CD4-positive, alpha-beta T cell (primary cell): ENCODE results near the gene SAFB2. TPM values are rescaled to one million over a fixed set of nuclear protein-coding genes. Genes with fewer than 3 reads are reported as not detected.
A peak's percentile ranks its signal among the peaks of the same experiment; 100 is the strongest.

Experiments used
- ATAC-seq: fragments of 200-7000 bp; cut with Tn5 transposase; one replicate; pipeline ENCODE4 v1.10.0; 2022; ENCODE audit warnings: mild to moderate bottlenecking; ENCODE audit not compliant: poor library complexity
- CTCF ChIA-PET: fragments of 350-600 bp; sonication (Branson Sonifier 250); formaldehyde crosslinking; loops from one replicate; lab custom pipeline; 2021; ENCODE audit warnings: antibody characterized with exemption, inconsistent platforms; lab: Charles Lee
- POLR2A ChIA-PET: fragments of 350-600 bp; sonication (Branson Sonifier 250); formaldehyde crosslinking; loops from one replicate; lab custom pipeline; 2021; ENCODE audit warnings: antibody characterized with exemption, inconsistent platforms; lab: Charles Lee
- DNase-seq, 14 experiments: peaks; one replicate each; pipeline ENCODE4 v3.0.0-alpha.2; 2013 to 2020; ENCODE audit warnings: mixed read lengths in 2 of 14
- H3K27ac ChIP-seq, 2 donors: one replicate each; pipeline versions ENCODE4 v1.5.1 to v1.7.0; 2013; ENCODE audit warnings: low read length in 2 of 2, low read depth in 1 of 2, mild to moderate bottlenecking in 1 of 2
- H3K27me3 ChIP-seq, 2 experiments: 1 replicate in 1 of 2; 2 replicates in 1 of 2; pipeline versions ENCODE4 v1.6.1 to v1.7.0; 2013; ENCODE audit warnings: low read length in 2 of 2, control low read depth in 1 of 2, mild to moderate bottlenecking in 1 of 2, moderate library complexity in 1 of 2; ENCODE audit not compliant: insufficient read depth in 2 of 2, control insufficient read depth in 1 of 2
- H3K36me3 ChIP-seq: one replicate; pipeline ENCODE4 v1.6.1; 2013; ENCODE audit warnings: low read length, control low read depth; ENCODE audit not compliant: insufficient read depth
- H3K4me1 ChIP-seq: one replicate; pipeline ENCODE4 v1.6.1; 2013; ENCODE audit warnings: low read length, control low read depth; ENCODE audit not compliant: insufficient read depth
- H3K4me3 ChIP-seq: one replicate; pipeline ENCODE4 v1.5.1; 2013; ENCODE audit warnings: mild to moderate bottlenecking, low read length, moderate library complexity
- H3K9me3 ChIP-seq, 2 experiments: 1 replicate in 1 of 2; 2 replicates in 1 of 2; pipeline versions ENCODE4 v1.6.1 to v1.7.0; 2013; ENCODE audit warnings: low read length in 2 of 2, mild to moderate bottlenecking in 2 of 2, control low read depth in 1 of 2, moderate library complexity in 1 of 2; ENCODE audit not compliant: control insufficient read depth in 1 of 2, insufficient read depth in 1 of 2
- H3K27ac Mint-ChIP-seq: one replicate; pipeline ENCODE4 v1.8.0; 2020; ENCODE audit warnings: mixed read lengths
- H3K27me3 Mint-ChIP-seq: one replicate; pipeline ENCODE4 v1.8.0; 2021; ENCODE audit warnings: mixed read lengths
- H3K36me3 Mint-ChIP-seq: one replicate; pipeline ENCODE4 v1.8.0; 2021; ENCODE audit warnings: low read depth, mixed read lengths
- H3K4me1 Mint-ChIP-seq: one replicate; pipeline ENCODE4 v1.8.0; 2021; ENCODE audit warnings: low read depth, mixed read lengths
- H3K4me3 Mint-ChIP-seq: one replicate; pipeline ENCODE4 v1.8.0; 2020; ENCODE audit warnings: mild to moderate bottlenecking, mixed read lengths
- H3K9me3 Mint-ChIP-seq: one replicate; pipeline ENCODE4 v1.8.0; 2020; ENCODE audit warnings: mixed read lengths
- CTCF ChIP-seq: fragments of 200-600 bp; IDR thresholded peaks from one replicate; pipeline ENCODE4 v1.8.0; 2022; ENCODE audit warnings: antibody characterized with exemption, mild to moderate bottlenecking
- intact Hi-C, 2 experiments: fragments of 100-400 bp; cut with DNase I in 1 of 2; cut with micrococcal nuclease in 1 of 2; formaldehyde crosslinking; loops; one replicate each; pipeline versions ENCODE4 v1.15.1 to v1.9.0; 2023 to 2025; cut with DNase I, micrococcal nuclease
- total RNA-seq, 174 experiments: library from RNA in 2 of 174; stranded (reverse) in 2 of 174; gene quantifications; one replicate each; pipeline ENCODE4 v1.2.3 and lab custom pipeline; 2021 to 2026

SAFB2 gene
- total RNA-seq, 2 experiments from 2014 or later: 238 to 246 TPM

- H3K27ac Mint-ChIP-seq: no peak overlapping the region
Measured at GRCh38 chr19:5588906-5589676, 33.5 kb downstream of the SAFB2 start.

GRCh38 chr19:5588441-5588840, 34.1 kb downstream of the SAFB2 start:
- Mint-ChIP-seq H3K27me3 (no peaks in the 10 kb centered on the region), H3K36me3 (peaks cover 80% of the 10 kb centered on the region), H3K4me3 (no peak overlapping the region), H3K27ac (peak overlapping the region; percentile 17), H3K4me1 (peaks cover 14% of the 10 kb centered on the region), H3K9me3 (no peaks in the 10 kb centered on the region)
- Histone ChIP-seq H3K9me3 (no peaks in the 10 kb centered on the region), H3K4me3 (no peak overlapping the region), H3K4me1 (peaks cover 18% of the 10 kb centered on the region), H3K36me3 (peaks cover 76% of the 10 kb centered on the region), H3K27ac (no peak overlapping the region), H3K27me3 (no peaks in the 10 kb centered on the region)
- POLR2A ChIA-PET: no interaction called here
- CTCF ChIA-PET: no interaction called here
- DNase-seq (no peak), ATAC-seq (no peak)
- intact Hi-C loops: no loop called here
- TF ChIP-seq CTCF: no peak

More at GRCh38 chr19:5588906-5589676, 33.5 kb downstream of the SAFB2 start:
- Mint-ChIP-seq H3K36me3 (peaks cover 82% of the 10 kb centered on the region), H3K9me3 (no peaks in the 10 kb centered on the region), H3K4me1 (peaks cover 14% of the 10 kb centered on the region), H3K27me3 (no peaks in the 10 kb centered on the region), H3K4me3 (no peak overlapping the region)
- ATAC-seq (no peak), DNase-seq (no peak)
- intact Hi-C loops: no loop called here
- POLR2A ChIA-PET: no interaction called here
- Histone ChIP-seq H3K27me3 (no peaks in the 10 kb centered on the region), H3K27ac (no peak overlapping the region), H3K4me1 (peaks cover 18% of the 10 kb centered on the region), H3K36me3 (peaks cover 81% of the 10 kb centered on the region), H3K9me3 (no peaks in the 10 kb centered on the region), H3K4me3 (no peak overlapping the region)
- CTCF ChIA-PET: no interaction called here
- no peak for TF ChIP-seq CTCF

GRCh38 chr19:5587661-5588060, 34.9 kb downstream of the SAFB2 start:
- Histone ChIP-seq H3K9me3 (no peaks in the 10 kb centered on the region), H3K27me3 (no peaks in the 10 kb centered on the region), H3K36me3 (peaks cover 68% of the 10 kb centered on the region), H3K27ac (no peak overlapping the region), H3K4me3 (no peak overlapping the region), H3K4me1 (peaks cover 18% of the 10 kb centered on the region)
- no peak for TF ChIP-seq CTCF
- Mint-ChIP-seq H3K36me3 (peaks cover 76% of the 10 kb centered on the region), H3K27me3 (no peaks in the 10 kb centered on the region), H3K27ac (no peak overlapping the region), H3K4me1 (peaks cover 14% of the 10 kb centered on the region), H3K4me3 (no peak overlapping the region), H3K9me3 (no peaks in the 10 kb centered on the region)
- DNase-seq (no peak), ATAC-seq (no peak)
- CTCF ChIA-PET: no interaction called here
- POLR2A ChIA-PET: no interaction called here
- intact Hi-C loops: no loop called here
